ENCODE data around the gene IL15RA.

IL15RA gene

DNA sequence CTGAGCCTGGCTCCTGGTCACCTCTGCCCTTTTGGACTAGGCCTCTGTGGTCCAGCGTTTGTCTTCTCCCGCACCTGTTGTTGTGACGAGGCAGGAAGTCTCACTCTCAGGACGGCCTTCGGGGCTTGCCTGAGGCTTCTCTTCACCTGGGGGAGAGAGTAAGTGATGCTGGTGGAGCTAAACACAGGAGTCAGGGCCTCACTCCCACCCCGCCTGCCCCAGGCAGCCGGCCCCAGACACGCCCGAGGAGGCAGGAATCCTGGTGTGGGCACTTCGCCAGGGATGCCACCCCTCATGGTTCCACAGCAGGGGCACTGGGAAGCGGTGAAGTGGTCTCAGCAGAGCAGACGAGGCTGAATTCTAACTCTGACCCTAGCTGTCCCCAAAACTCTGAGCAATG, 42.5 kb upstream of the IL15RA start:
- TF ChIP-seq, protein P1, sequence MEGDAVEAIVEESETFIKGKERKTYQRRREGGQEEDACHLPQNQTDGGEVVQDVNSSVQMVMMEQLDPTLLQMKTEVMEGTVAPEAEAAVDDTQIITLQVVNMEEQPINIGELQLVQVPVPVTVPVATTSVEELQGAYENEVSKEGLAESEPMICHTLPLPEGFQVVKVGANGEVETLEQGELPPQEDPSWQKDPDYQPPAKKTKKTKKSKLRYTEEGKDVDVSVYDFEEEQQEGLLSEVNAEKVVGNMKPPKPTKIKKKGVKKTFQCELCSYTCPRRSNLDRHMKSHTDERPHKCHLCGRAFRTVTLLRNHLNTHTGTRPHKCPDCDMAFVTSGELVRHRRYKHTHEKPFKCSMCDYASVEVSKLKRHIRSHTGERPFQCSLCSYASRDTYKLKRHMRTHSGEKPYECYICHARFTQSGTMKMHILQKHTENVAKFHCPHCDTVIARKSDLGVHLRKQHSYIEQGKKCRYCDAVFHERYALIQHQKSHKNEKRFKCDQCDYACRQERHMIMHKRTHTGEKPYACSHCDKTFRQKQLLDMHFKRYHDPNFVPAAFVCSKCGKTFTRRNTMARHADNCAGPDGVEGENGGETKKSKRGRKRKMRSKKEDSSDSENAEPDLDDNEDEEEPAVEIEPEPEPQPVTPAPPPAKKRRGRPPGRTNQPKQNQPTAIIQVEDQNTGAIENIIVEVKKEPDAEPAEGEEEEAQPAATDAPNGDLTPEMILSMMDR (IDR thresholded peaks at IDR 0.05; ENCODE audit: low read length, missing control alignments), result no peak
- no peak for DNase-seq (ENCODE audit: low read depth)

DNA sequence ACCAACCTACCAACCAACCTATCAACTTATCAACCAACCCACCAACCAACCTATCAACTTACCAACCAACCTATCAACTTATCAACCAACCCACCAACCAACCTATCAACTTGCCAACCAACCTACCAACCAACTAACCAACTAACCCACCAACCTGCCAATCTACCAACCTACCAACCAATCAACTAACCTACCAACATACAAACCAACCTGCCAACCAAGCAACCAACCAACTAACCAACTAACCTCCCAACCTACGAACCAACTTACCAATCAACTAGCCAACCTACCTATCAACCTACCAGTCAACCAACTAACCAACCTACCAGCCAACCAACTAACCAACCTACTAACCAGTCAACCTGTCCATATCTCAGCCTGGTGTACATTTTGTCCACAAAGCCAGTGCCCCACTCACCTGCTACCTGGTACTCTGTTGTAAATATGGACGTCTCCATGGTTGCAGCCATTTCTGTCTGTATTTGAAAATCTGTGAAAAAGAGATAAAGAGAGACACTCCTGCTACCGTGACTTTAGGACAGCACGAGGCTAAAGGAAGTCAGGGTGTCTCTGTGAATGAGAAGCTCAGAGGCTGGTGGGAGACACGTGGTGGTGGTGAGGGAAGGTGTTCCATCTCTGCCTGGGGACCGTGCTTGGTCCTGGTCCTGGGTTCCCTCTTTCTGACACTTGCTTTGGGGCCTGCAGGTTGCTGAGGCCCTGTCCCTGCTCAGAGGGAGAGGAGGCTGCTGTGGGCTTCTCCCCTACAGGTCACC, 41.9 kb upstream of the IL15RA start:
- no peak for DNase-seq (ENCODE audit: low read depth)
- H3K4me3 ChIP-seq (replicated peaks; ENCODE audit: low read depth, low read length), result no peak overlapping the region
- TF ChIP-seq, protein P1 (IDR thresholded peaks at IDR 0.05; ENCODE audit: low read length, missing control alignments), result no peak

More for the DNA sequence above, 42.5 kb upstream of the IL15RA start:
- H3K4me3 ChIP-seq (replicated peaks; ENCODE audit: low read depth, low read length), result no peak overlapping the region

DNA sequence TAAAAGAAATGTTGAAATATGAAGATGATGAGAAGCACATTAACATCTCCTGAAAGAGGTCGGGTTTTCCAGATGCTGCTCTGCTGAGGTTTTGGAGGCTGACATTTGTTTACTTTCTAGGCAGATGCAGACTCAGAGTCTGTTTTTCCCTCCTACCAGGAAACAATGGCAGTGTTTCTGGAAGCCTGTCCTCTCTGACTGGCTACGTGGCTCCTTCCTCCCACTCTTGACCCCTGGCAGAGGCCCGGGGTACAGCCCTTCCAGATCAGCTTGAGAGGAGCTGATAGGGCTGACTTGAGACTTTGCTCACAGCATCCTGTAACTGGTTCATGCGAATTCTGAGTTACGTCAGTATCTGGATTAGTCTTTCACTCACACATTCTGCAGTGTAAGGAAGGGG, 41.1 kb upstream of the IL15RA start:
- no peak overlapping the region for H3K4me3 ChIP-seq (replicated peaks; ENCODE audit: low read depth, low read length)
- DNase-seq (ENCODE audit: low read depth), result peak; percentile 83
- TF ChIP-seq, protein P1 (IDR thresholded peaks at IDR 0.05; ENCODE audit: low read length, missing control alignments), result no peak

DNA sequence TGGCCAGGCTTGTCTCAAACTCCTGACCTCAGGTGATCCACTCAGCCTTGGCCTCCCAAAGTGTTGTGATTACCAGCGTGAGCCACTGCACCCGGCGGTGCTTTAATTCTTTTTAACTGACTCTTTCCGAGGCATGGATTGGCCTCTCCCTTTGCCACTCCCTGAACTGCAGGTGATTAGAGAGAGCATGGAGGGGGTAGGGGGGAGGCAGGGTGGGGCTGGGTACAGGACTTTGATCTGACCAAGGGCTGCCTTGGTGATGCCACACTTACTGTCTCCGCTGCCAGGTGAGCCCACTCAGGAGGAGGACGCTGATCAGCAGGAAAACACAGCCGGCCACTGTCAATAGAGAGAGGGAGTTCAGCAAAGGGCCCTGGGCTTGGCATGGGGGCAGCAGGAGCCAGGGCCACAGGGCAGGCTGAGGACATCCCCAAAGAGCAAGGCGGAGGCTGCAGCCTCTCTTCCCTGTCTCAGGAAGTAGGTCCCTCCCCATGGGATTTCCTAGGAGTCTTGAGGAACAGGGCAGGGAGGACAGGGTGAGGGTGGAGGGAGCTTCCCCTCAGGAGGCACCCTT, 40.5 kb upstream of the IL15RA start:
- no peak overlapping the region for H3K4me3 ChIP-seq (replicated peaks; ENCODE audit: low read depth, low read length)
- DNase-seq (ENCODE audit: low read depth), result no peak
- TF ChIP-seq, protein P1 (IDR thresholded peaks at IDR 0.05; ENCODE audit: low read length, missing control alignments), result no peak

DNA sequence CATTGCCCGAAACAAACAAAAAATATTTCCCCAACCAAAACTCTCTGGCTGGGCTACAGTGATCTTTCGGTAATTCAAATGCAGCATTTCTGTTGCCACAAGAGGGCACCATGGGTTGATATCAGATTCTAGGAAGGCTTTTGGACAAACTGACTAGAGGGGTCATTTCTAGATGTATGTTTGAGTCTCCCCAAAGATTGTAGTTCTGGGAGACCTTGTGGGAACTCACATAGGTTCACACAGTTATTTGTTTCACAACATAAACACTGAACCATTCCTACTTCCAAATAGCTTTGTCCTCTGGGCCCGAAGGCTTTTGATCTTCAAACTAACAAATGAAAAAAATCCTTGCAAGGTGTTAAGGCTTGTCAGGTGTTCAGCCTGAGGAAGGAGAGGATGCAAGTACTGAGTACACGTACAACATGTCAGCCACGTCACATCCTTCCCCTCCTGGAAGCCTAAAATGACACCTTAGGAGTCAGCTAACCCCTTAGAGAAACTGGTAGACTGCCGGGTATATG, 37.0 kb upstream of the IL15RA start:
- DNase-seq (ENCODE audit: low read depth), result peak; percentile 69
- no peak overlapping the region for H3K4me3 ChIP-seq (replicated peaks; ENCODE audit: low read depth, low read length)
- TF ChIP-seq, protein P1 (IDR thresholded peaks at IDR 0.05; ENCODE audit: low read length, missing control alignments), result peak; percentile 84

DNA sequence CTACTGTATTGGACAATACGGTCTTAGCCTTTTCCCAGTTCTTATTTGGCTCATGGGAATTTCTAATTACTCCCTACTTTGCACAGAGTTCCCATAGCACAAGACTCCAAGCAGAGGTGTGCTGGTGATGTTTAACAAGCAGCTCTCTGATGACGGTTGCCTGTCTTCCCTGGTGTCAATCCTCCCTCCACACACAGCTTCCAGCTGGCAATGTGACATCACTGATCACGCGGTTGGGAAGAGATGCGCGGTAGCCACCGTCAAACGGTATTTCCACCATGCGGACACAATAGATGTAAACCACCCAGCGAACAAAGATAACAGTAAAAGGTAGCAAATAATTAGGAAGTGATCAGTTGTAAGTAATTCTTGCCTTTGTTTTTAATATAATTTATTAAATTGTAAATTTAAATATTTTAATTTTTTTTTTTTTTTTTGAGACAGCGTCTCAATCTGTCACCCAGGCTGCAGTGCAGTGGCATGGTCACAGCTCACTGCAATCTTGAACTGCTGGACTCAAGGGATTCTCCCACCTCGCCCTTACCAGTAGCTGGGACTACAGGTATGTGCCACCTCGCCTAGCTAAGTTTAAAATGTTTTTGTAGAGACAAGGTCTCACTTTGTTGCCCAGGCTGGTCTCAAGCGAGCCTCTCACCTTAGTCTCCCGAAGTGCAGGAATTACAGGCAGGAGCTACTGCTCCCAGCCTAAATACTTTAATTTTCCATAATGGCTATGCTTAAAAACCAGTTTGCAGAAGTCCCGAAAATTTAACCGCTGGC, 36.3 kb upstream of the IL15RA start:
- no peak for DNase-seq (ENCODE audit: low read depth)
- TF ChIP-seq, protein P1 (IDR thresholded peaks at IDR 0.05; ENCODE audit: low read length, missing control alignments), result no peak
- H3K4me3 ChIP-seq (replicated peaks; ENCODE audit: low read depth, low read length), result no peak overlapping the region
